Tibial nerve (tissue), 4 donors: ENCODE measurements around the gene OSBPL3. TPM values are rescaled to one million over a fixed set of nuclear protein-coding genes. Genes with fewer than 3 reads are reported as not detected.

Experiments
- DNase-seq, 2 donors: peaks; one replicate each; pipeline ENCODE4 v3.0.0-alpha.2; 2019; ENCODE audit warnings: low spot score in 2 of 2
- H3K27ac ChIP-seq, 4 donors: fragments of 200-600 bp; sonication (generic) in 3 of 4; one replicate each; pipeline ENCODE4 v1.5.1; 2017 to 2019; ENCODE audit warnings: mild to moderate bottlenecking in 1 of 4
- H3K27me3 ChIP-seq, 2 donors: fragments of 200-600 bp; sonication (generic) in 1 of 2; one replicate each; pipeline versions ENCODE4 v1.5.1 to v1.6.0; 2017 to 2019
- H3K36me3 ChIP-seq, 3 donors: fragments of 200-600 bp; sonication (generic); one replicate each; pipeline ENCODE4 v1.5.1; 2018 to 2019
- H3K4me1 ChIP-seq, 4 donors: fragments of 200-600 bp; sonication (generic) in 3 of 4; one replicate each; pipeline ENCODE4 v1.5.1; 2017 to 2019
- H3K4me3 ChIP-seq, 4 donors: fragments of 200-600 bp; sonication (generic) in 3 of 4; one replicate each; pipeline ENCODE4 v1.5.1; 2017 to 2019; ENCODE audit warnings: mild to moderate bottlenecking in 1 of 4, moderate library complexity in 1 of 4
- H3K9me3 ChIP-seq, 4 donors: fragments of 200-600 bp; sonication (generic) in 3 of 4; one replicate each; pipeline ENCODE4 v1.5.1; 2017 to 2019
- CTCF ChIP-seq, 5 experiments: fragments of 200-600 bp in 3 of 5; fragments of 450-650 bp in 2 of 5; sonication (generic) in 3 of 5; IDR thresholded peaks; one replicate each; pipeline ENCODE4 v1.5.1; 2016 to 2019; ENCODE audit warnings: antibody characterized with exemption in 5 of 5, mild to moderate bottlenecking in 3 of 5, moderate library complexity in 2 of 5
- EP300 ChIP-seq, 2 donors: sonication (generic); formaldehyde crosslinking; IDR thresholded peaks; one replicate each; pipeline ENCODE4 v1.6.1; 2017; ENCODE audit warnings: antibody characterized with exemption in 2 of 2, mild to moderate bottlenecking in 1 of 2
- POLR2A ChIP-seq, 2 donors: fragments of 450-650 bp; IDR thresholded peaks; one replicate each; pipeline ENCODE4 v1.6.1; 2017; ENCODE audit warnings: antibody characterized with exemption in 2 of 2, mild to moderate bottlenecking in 2 of 2, moderate library complexity in 2 of 2
- WGBS, 2 donors: methylation state at CpG; one replicate each; pipeline ENCODE4 v1.1.5; 2018; 5-methylcytosine and 5-hydroxymethylcytosine counted together
- total RNA-seq, 4 donors: library from RNA; depleted of rRNA; stranded (reverse); fragments of >200 nt; gene quantifications; one replicate each; pipeline ENCODE4 v1.1.0, GENCODE V29; 2016

Gene OSBPL3
- total RNA-seq, 4 donors from 2014 or later = 1.6 to 7.3 (median 5.3) TPM

GRCh38 chr7:24808518-24808917, 171.5 kb downstream of the OSBPL3 start:
- TF ChIP-seq EP300 (IDR thresholded peaks at IDR 0.05) = no peak
- no peak for TF ChIP-seq CTCF (IDR thresholded peaks at IDR 0.05)
- no peak for TF ChIP-seq POLR2A (IDR thresholded peaks at IDR 0.05)
- H3K36me3 ChIP-seq = peaks cover 0 to 10% (median 0%) of the 10 kb centered on the region in 3 donors
- H3K9me3 ChIP-seq = no peaks in the 10 kb centered on the region
- WGBS, 2 donors = 79 to 83% methylated on average over 6 of the region's 6 CpGs
- DNase-seq = no peak
- H3K27me3 ChIP-seq = no peaks in the 10 kb centered on the region
- no peak overlapping the region for H3K27ac ChIP-seq
- H3K4me3 ChIP-seq = no peak overlapping the region
- no peaks in the 10 kb centered on the region for H3K4me1 ChIP-seq

GRCh38 chr7:24802300-24802699, 177.7 kb downstream of the OSBPL3 start:
- no peak overlapping the region for H3K4me3 ChIP-seq
- peaks cover 0 to 11% (median 0%) of the 10 kb centered on the region in 3 donors for H3K36me3 ChIP-seq
- TF ChIP-seq CTCF (IDR thresholded peaks at IDR 0.05) (no peak), POLR2A (IDR thresholded peaks at IDR 0.05) (no peak), EP300 (IDR thresholded peaks at IDR 0.05) (no peak)
- no peaks in the 10 kb centered on the region for H3K9me3 ChIP-seq
- H3K27me3 ChIP-seq = no peaks in the 10 kb centered on the region
- no peak for DNase-seq
- H3K4me1 ChIP-seq = no peaks in the 10 kb centered on the region
- H3K27ac ChIP-seq = no peak overlapping the region
- 94 to 96% methylated on average over 5 of the region's 5 CpGs for WGBS, 2 donors

GRCh38 chr7:24801883-24802282, 178.1 kb downstream of the OSBPL3 start:
- Histone ChIP-seq H3K27ac (no peak overlapping the region), H3K27me3 (no peaks in the 10 kb centered on the region), H3K36me3 (peaks cover 0 to 11% (median 0%) of the 10 kb centered on the region in 3 donors), H3K4me3 (no peak overlapping the region), H3K9me3 (no peaks in the 10 kb centered on the region), H3K4me1 (no peaks in the 10 kb centered on the region)
- no peak for DNase-seq
- TF ChIP-seq CTCF (IDR thresholded peaks at IDR 0.05) (no peak), POLR2A (IDR thresholded peaks at IDR 0.05) (no peak), EP300 (IDR thresholded peaks at IDR 0.05) (no peak)
- 98% methylated on average over 2 of the region's 2 CpGs for WGBS, 2 donors

- peaks cover 0 to 11% (median 0%) of the 10 kb centered on the region in 3 donors for H3K36me3 ChIP-seq
- no peaks in the 10 kb centered on the region for H3K4me1 ChIP-seq
- DNase-seq = no peak
- H3K4me3 ChIP-seq = no peak overlapping the region
- no peak overlapping the region for H3K27ac ChIP-seq
- TF ChIP-seq EP300 (IDR thresholded peaks at IDR 0.05) = no peak
- TF ChIP-seq POLR2A (IDR thresholded peaks at IDR 0.05) = no peak
- TF ChIP-seq CTCF (IDR thresholded peaks at IDR 0.05) = no peak
- no peaks in the 10 kb centered on the region for H3K27me3 ChIP-seq
- 93 to 98% methylated on average over 9 of the region's 9 CpGs for WGBS, 2 donors
- no peaks in the 10 kb centered on the region for H3K9me3 ChIP-seq
Measured at GRCh38 chr7:24800667-24801066, 179.3 kb downstream of the OSBPL3 start.

- Histone ChIP-seq H3K4me1 (no peaks in the 10 kb centered on the region), H3K27me3 (no peaks in the 10 kb centered on the region), H3K36me3 (peaks cover 0 to 11% (median 0%) of the 10 kb centered on the region in 3 donors), H3K27ac (no peak overlapping the region), H3K4me3 (no peak overlapping the region), H3K9me3 (no peaks in the 10 kb centered on the region)
- WGBS, 2 donors = 89 to 95% methylated on average over 6 of the region's 6 CpGs
- DNase-seq = no peak
- TF ChIP-seq CTCF (IDR thresholded peaks at IDR 0.05) = no peak
- TF ChIP-seq POLR2A (IDR thresholded peaks at IDR 0.05) = no peak
- no peak for TF ChIP-seq EP300 (IDR thresholded peaks at IDR 0.05)
Measured at GRCh38 chr7:24800073-24800472, 179.9 kb downstream of the OSBPL3 start.
